ENCODE data around the gene USP12. TPM values are rescaled to one million over a fixed set of nuclear protein-coding genes. Genes with fewer than 3 reads are reported as not detected.

Gene USP12
- total RNA-seq, 1 donor from 2014 or later = 19.7 TPM

DNA sequence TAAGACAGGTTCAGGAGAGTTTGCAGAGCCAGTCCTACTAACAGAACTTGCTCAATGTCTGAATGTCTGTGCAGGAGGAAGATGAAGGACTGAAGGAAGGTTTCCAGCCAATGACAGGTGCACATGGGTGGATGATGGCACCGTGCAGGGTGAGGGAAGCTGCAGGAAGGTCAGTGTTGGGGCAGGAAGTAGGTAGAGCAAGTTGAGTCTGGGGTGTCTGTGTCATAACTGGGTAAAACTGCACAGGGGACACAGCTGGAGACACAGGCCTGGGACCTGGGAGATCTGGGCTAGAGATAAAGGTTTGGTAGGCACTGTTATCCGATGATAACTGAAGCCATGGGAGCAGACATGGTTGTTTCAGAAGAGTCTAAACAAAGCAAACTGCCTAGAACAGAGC, 116.9 kb downstream of the USP12 start:
- Mint-ChIP-seq H3K27ac (no peak overlapping the region), H3K36me3 (peaks cover 8% of the 10 kb centered on the region), H3K9me3 (peaks cover 2% of the 10 kb centered on the region), H3K27me3 (ENCODE audit: insufficient read depth, low read depth) (peaks cover 2% of the 10 kb centered on the region), H3K4me1 (peaks cover 16% of the 10 kb centered on the region), H3K4me3 (no peak overlapping the region)
- Histone ChIP-seq H4K20me1 (ENCODE audit: low read depth) (no peaks in the 10 kb centered on the region), H3K36me3 (no peaks in the 10 kb centered on the region), H3K4me3 (no peak overlapping the region), H3F3A (ENCODE audit: low read depth) (no peaks in the 10 kb centered on the region), H3K9me3 (ENCODE audit: low read depth) (no peaks in the 10 kb centered on the region), H2AFZ (replicated peaks) (no peak overlapping the region), H3K4me1 (no peaks in the 10 kb centered on the region), H3K4me2 (no peak overlapping the region), H3K79me2 (ENCODE audit: low read depth) (no peaks in the 10 kb centered on the region), H3K27ac (no peak overlapping the region), H3K9ac (no peak overlapping the region), H3K27me3 (no peaks in the 10 kb centered on the region)
- TF ChIP-seq, protein P1, sequence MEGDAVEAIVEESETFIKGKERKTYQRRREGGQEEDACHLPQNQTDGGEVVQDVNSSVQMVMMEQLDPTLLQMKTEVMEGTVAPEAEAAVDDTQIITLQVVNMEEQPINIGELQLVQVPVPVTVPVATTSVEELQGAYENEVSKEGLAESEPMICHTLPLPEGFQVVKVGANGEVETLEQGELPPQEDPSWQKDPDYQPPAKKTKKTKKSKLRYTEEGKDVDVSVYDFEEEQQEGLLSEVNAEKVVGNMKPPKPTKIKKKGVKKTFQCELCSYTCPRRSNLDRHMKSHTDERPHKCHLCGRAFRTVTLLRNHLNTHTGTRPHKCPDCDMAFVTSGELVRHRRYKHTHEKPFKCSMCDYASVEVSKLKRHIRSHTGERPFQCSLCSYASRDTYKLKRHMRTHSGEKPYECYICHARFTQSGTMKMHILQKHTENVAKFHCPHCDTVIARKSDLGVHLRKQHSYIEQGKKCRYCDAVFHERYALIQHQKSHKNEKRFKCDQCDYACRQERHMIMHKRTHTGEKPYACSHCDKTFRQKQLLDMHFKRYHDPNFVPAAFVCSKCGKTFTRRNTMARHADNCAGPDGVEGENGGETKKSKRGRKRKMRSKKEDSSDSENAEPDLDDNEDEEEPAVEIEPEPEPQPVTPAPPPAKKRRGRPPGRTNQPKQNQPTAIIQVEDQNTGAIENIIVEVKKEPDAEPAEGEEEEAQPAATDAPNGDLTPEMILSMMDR (IDR thresholded peaks at IDR 0.05) = no peak
- TF ChIP-seq EZH2phosphoT487 (IDR thresholded peaks at IDR 0.05) (no peak), EZH2 (IDR thresholded peaks at IDR 0.05) (no peak)
- no peak for DNase-seq (ENCODE audit: low spot score)

DNA sequence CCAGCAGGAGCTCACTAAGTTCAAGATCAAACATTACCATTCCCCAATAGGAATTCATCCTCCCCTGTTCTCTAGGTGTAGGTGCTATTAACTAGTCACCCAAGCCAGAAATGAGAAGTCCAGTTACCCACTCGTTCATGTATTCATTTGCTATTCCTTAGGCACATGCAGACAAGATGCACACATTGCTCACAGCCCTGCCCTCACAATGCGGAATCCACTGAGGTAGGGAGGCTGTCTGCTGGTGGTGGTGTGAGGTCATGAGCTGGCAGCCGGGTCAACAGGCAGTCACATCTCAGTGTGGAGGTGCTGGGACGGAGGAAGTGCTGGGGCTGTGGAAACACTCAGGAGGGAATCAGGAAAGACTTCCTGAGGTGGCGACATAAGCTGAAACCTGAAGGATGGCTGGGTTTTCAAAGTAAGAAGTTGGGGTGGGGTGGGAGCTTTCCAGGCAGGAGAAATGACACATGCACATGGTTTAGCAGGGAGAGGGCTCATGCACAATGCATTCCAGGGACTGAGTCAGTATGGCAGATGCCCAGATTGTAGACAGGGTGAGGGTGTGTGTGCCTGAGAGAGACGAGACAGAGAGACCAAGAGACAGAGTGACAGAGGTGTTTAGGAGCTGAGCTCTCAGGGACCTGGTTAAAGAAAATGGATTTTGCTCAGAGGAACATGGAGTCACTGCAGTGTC, 117.6 kb downstream of the USP12 start:
- no peak overlapping the region for H3K27ac Mint-ChIP-seq
- H3K9me3 Mint-ChIP-seq = peaks cover 2% of the 10 kb centered on the region
- Histone ChIP-seq H3F3A (ENCODE audit: low read depth) (no peaks in the 10 kb centered on the region), H3K36me3 (no peaks in the 10 kb centered on the region), H4K20me1 (ENCODE audit: low read depth) (no peaks in the 10 kb centered on the region), H3K9me3 (ENCODE audit: low read depth) (no peaks in the 10 kb centered on the region), H3K27me3 (no peaks in the 10 kb centered on the region), H3K27ac (no peak overlapping the region), H3K79me2 (ENCODE audit: low read depth) (no peaks in the 10 kb centered on the region), H3K4me2 (no peak overlapping the region), H3K4me3 (no peak overlapping the region), H2AFZ (replicated peaks) (no peak overlapping the region), H3K9ac (no peak overlapping the region), H3K4me1 (no peaks in the 10 kb centered on the region)
- TF ChIP-seq, protein P1 (IDR thresholded peaks at IDR 0.05) = no peak
- TF ChIP-seq EZH2 (IDR thresholded peaks at IDR 0.05) (no peak), EZH2phosphoT487 (IDR thresholded peaks at IDR 0.05) (no peak)
- DNase-seq (ENCODE audit: low spot score) = no peak
- H3K4me3 Mint-ChIP-seq = no peak overlapping the region
- H3K36me3 Mint-ChIP-seq = peaks cover 8% of the 10 kb centered on the region
- H3K4me1 Mint-ChIP-seq = peaks cover 16% of the 10 kb centered on the region
- peaks cover 2% of the 10 kb centered on the region for H3K27me3 Mint-ChIP-seq (ENCODE audit: insufficient read depth, low read depth)

DNA sequence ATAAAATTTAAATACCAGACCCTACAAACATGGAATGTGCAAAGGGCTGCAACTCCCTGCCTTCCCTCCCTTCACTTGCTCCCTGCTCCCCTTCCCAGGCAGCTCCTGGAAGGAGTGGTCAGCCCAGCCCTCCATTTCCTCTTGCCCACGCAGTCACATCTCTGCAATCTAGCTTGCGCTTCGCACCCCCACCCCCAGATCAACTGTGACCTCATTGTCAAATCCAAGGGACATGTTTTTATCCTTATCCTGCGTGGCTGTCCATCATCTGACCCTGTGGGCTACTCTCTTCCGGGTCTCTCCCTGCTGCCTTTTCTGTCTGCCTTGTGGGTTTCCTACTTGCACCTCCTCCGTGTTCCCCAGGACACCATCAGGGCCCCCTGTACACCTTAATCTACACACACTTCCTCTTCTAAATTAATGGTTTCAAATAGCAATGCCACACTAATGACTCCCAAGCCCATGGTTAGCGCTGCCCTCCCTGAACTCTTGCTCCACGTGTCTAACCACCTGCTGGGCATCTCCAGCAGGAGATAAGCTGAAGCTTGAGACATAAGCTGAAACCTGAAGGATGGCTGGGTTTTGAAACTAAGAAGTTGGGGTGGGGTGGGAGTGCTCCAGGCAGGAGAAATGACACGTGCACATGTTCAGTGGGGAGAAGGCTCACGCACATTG, 118.3 kb downstream of the USP12 start:
- Histone ChIP-seq H3K9ac (no peak overlapping the region), H3K27ac (no peak overlapping the region), H3K9me3 (ENCODE audit: low read depth) (no peaks in the 10 kb centered on the region), H3K36me3 (no peaks in the 10 kb centered on the region), H3K4me3 (no peak overlapping the region), H3K27me3 (no peaks in the 10 kb centered on the region), H4K20me1 (ENCODE audit: low read depth) (no peaks in the 10 kb centered on the region), H3K4me1 (no peaks in the 10 kb centered on the region), H3F3A (ENCODE audit: low read depth) (no peaks in the 10 kb centered on the region), H3K79me2 (ENCODE audit: low read depth) (no peaks in the 10 kb centered on the region), H2AFZ (replicated peaks) (no peak overlapping the region), H3K4me2 (no peak overlapping the region)
- Mint-ChIP-seq H3K36me3 (peaks cover 8% of the 10 kb centered on the region), H3K27me3 (ENCODE audit: insufficient read depth, low read depth) (peaks cover 2% of the 10 kb centered on the region), H3K27ac (peak overlapping the region; percentile 27), H3K4me1 (peaks cover 16% of the 10 kb centered on the region), H3K9me3 (peaks cover 2% of the 10 kb centered on the region), H3K4me3 (no peak overlapping the region)
- TF ChIP-seq EZH2phosphoT487 (IDR thresholded peaks at IDR 0.05) (no peak), EZH2 (IDR thresholded peaks at IDR 0.05) (no peak)
- TF ChIP-seq, protein P1 (IDR thresholded peaks at IDR 0.05) = no peak
- no peak for DNase-seq (ENCODE audit: low spot score)
